HCT116 (cell line): ENCODE results near the gene C1orf56. TPM values are rescaled to one million over a fixed set of nuclear protein-coding genes. Genes with fewer than 3 reads are reported as not detected.

Experiments used
- ATAC-seq: fragments of 200-7000 bp; cut with Tn5 transposase; 2 replicates; pipeline ENCODE4 v1.9.1; 2020; ENCODE audit warnings: mild to moderate bottlenecking, moderate library complexity
- BruUV-seq: library from RNA; stranded (reverse); fragments of 400-500 nt; replicated peaks from 2 replicates; lab custom pipeline; 2021; lab: Mats Ljungman, UMichigan
- CTCF ChIA-PET: fragments of 300-600 bp; sonication (Branson Sonifier 250); formaldehyde crosslinking; loops from one replicate; lab custom pipeline; 2021; ENCODE audit warnings: antibody characterized with exemption; lab: Charles Lee
- POLR2A ChIA-PET: fragments of 300-600, 350-600 bp; sonication (Branson Sonifier 250); formaldehyde crosslinking; loops from one replicate; lab custom pipeline; 2021; ENCODE audit warnings: antibody characterized with exemption; lab: Charles Lee
- RAD21 ChIA-PET, 2 experiments: fragments of 300-600 bp; sonication (Branson Sonifier 250); formaldehyde crosslinking; loops; one replicate each; lab custom pipeline; 2023; ENCODE audit warnings: low total read pairs in 2 of 2; ENCODE audit not compliant: uncharacterized antibody in 2 of 2, unreplicated experiment in 2 of 2, low non-redundant PET in 1 of 2; lab: Charles Lee
- DNase-seq: peaks from one replicate; pipeline ENCODE4 v3.0.0-alpha.2; 2010; ENCODE audit warnings: low read depth, low spot score
- H2AFZ ChIP-seq: fragments of 200-600 bp; shearing (Covaris generic), sonication (generic); 2 replicates; pipeline ENCODE4 v1.6.1; 2017; ENCODE audit warnings: low read depth, mixed run types, mixed read lengths, antibody characterized with exemption, low read length; ENCODE audit not compliant: poor library complexity, severe bottlenecking
- H3K27ac ChIP-seq: 2 replicates; pipeline ENCODE4 v1.5.1; 2012; ENCODE audit warnings: low read depth, low read length
- H3K27me3 ChIP-seq: fragments of 200-600 bp; sonication (generic); 2 replicates; pipeline ENCODE4 v1.6.1; 2016; ENCODE audit warnings: mixed run types, low read length, mixed read lengths; ENCODE audit not compliant: insufficient read depth
- H3K36me3 ChIP-seq, 2 experiments: fragments of 200-500 bp in 1 of 2; fragments of 200-600 bp in 1 of 2; sonication (Bioruptor generic) in 1 of 2; sonication (generic) in 1 of 2; 2 replicates each; pipeline versions ENCODE4 v1.5.1 to v1.6.1; 2014 to 2016; ENCODE audit warnings: low read length in 2 of 2, inconsistent platforms in 1 of 2, mixed read lengths in 1 of 2, mixed run types in 1 of 2; ENCODE audit not compliant: insufficient read depth in 2 of 2, control insufficient read depth in 1 of 2
- H3K4me1 ChIP-seq, 2 experiments: fragments of 200-600 bp in 1 of 2; sonication (generic) in 1 of 2; 2 replicates each; pipeline versions ENCODE4 v1.5.1 to v1.6.1; 2012 to 2017; ENCODE audit warnings: low read length in 2 of 2, inconsistent platforms in 1 of 2, mild to moderate bottlenecking in 1 of 2, mixed read lengths in 1 of 2, mixed run types in 1 of 2, moderate library complexity in 1 of 2; ENCODE audit not compliant: insufficient read depth in 2 of 2, control insufficient read depth in 1 of 2
- H3K4me2 ChIP-seq: fragments of 200-600 bp; sonication (generic); 2 replicates; pipeline ENCODE4 v1.6.1; 2017; ENCODE audit warnings: mixed run types, low read length, mixed read lengths
- H3K4me3 ChIP-seq, 2 experiments: fragments of 200-600 bp in 1 of 2; sonication (generic) in 1 of 2; replicated peaks in 1 of 2; 2 replicates each; pipeline ENCODE4 v1.5.1; 2011 to 2016; ENCODE audit warnings: low read length in 2 of 2, control low read depth in 1 of 2, low read depth in 1 of 2, mild to moderate bottlenecking in 1 of 2, mixed read lengths in 1 of 2, mixed run types in 1 of 2
- H3K79me2 ChIP-seq: fragments of 200-600 bp; sonication (generic); 2 replicates; pipeline ENCODE4 v1.6.1; 2017; ENCODE audit warnings: mild to moderate bottlenecking, mixed run types, low read length, moderate library complexity, mixed read lengths; ENCODE audit not compliant: insufficient read depth
- H3K9ac ChIP-seq: fragments of 200-600 bp; sonication (generic); 2 replicates; pipeline ENCODE4 v1.6.1; 2016; ENCODE audit warnings: low read length, mixed read lengths
- H3K9me2 ChIP-seq: fragments of 200-600 bp; sonication (generic), shearing (Covaris generic); 2 replicates; pipeline ENCODE4 v1.6.1; 2017; ENCODE audit warnings: mixed run types, mild to moderate bottlenecking, moderate library complexity; ENCODE audit not compliant: insufficient read depth
- H3K9me3 ChIP-seq, 2 experiments: fragments of 200-500 bp in 1 of 2; fragments of 200-600 bp in 1 of 2; sonication (Bioruptor generic) in 1 of 2; sonication (generic) in 1 of 2; 2 replicates each; pipeline ENCODE4 v1.6.1; 2014 to 2017; ENCODE audit warnings: low read length in 2 of 2, mixed read lengths in 2 of 2, inconsistent platforms in 1 of 2, low read depth in 1 of 2, mild to moderate bottlenecking in 1 of 2, mixed run types in 1 of 2, moderate library complexity in 1 of 2; ENCODE audit not compliant: control insufficient read depth in 1 of 2, insufficient read depth in 1 of 2
- H4K20me1 ChIP-seq: fragments of 200-600 bp; sonication (generic), shearing (Covaris generic); 2 replicates; pipeline ENCODE4 v1.6.1; 2017; ENCODE audit warnings: mixed run types, mild to moderate bottlenecking, moderate library complexity; ENCODE audit not compliant: insufficient read depth
- CEBPB ChIP-seq: IDR thresholded peaks from 2 replicates; pipeline ENCODE4 v1.6.1; 2012; ENCODE audit warnings: low read depth
- CTCF ChIP-seq, 3 experiments: fragments of 200-600 bp in 1 of 3; sonication (generic) in 1 of 3; IDR thresholded peaks in 2 of 3; conservative IDR thresholded peaks in 1 of 3; 2 replicates each; pipeline ENCODE4 v1.5.1; 2012 to 2017; ENCODE audit warnings: low read depth in 2 of 3, low read length in 2 of 3, antibody characterized with exemption in 1 of 3, borderline replicate concordance in 1 of 3, control low read depth in 1 of 3, mild to moderate bottlenecking in 1 of 3, mixed read lengths in 1 of 3, mixed run types in 1 of 3, moderate library complexity in 1 of 3; ENCODE audit not compliant: insufficient read depth in 1 of 3
- ELF1 ChIP-seq: IDR thresholded peaks from 2 replicates; pipeline ENCODE4 v1.6.1; 2012; ENCODE audit warnings: low read depth, borderline replicate concordance
- EZH2 ChIP-seq: fragments of 200-600 bp; sonication (generic); IDR thresholded peaks from 2 replicates; pipeline ENCODE4 v1.6.1; 2017; ENCODE audit warnings: antibody characterized with exemption, mixed run types
- EZH2phosphoT487 ChIP-seq: fragments of 200-600 bp; IDR thresholded peaks from 2 replicates; pipeline ENCODE4 v1.6.1; 2018; ENCODE audit warnings: antibody characterized with exemption, borderline replicate concordance
- FOSL1 ChIP-seq: IDR thresholded peaks from 2 replicates; pipeline ENCODE4 v1.6.1; 2012; ENCODE audit warnings: low read depth
- POLR2A ChIP-seq: IDR thresholded peaks from 2 replicates; pipeline ENCODE4 v1.7.0; 2011; ENCODE audit warnings: borderline replicate concordance; ENCODE audit not compliant: insufficient read depth, insufficient read length; ENCODE audit errors: extremely low read depth
- POLR2AphosphoS5 ChIP-seq: IDR thresholded peaks from 2 replicates; pipeline ENCODE4 v1.6.1; 2011; ENCODE audit warnings: mild to moderate bottlenecking, low read depth, low read length, moderate library complexity
- SIN3A ChIP-seq: IDR thresholded peaks from 2 replicates; pipeline ENCODE4 v1.6.1; 2012; ENCODE audit warnings: low read depth
- SRF ChIP-seq: IDR thresholded peaks from 2 replicates; pipeline ENCODE4 v1.6.1; 2012; ENCODE audit warnings: low read depth
- TCF7L2 ChIP-seq: IDR thresholded peaks from 2 replicates; pipeline ENCODE4 v1.7.0; 2011; ENCODE audit warnings: borderline replicate concordance, inconsistent platforms; ENCODE audit not compliant: insufficient read depth, insufficient read length; ENCODE audit errors: extremely low read depth
- YY1 ChIP-seq: IDR thresholded peaks from 2 replicates; pipeline ENCODE4 v1.6.1; 2011; ENCODE audit warnings: low read length, low read depth, moderate library complexity, mild to moderate bottlenecking; ENCODE audit not compliant: insufficient replicate concordance; ENCODE audit errors: extremely low read depth
- ZFX ChIP-seq: fragments of 450-650 bp; IDR thresholded peaks from 2 replicates; pipeline ENCODE4 v1.6.1; 2017
- ZNF274 ChIP-seq: fragments of 200-500 bp; sonication (Bioruptor generic); IDR thresholded peaks from 2 replicates; pipeline ENCODE4 v1.6.1; 2014; ENCODE audit warnings: mild to moderate bottlenecking, low read depth, low read length, inconsistent platforms
- intact Hi-C: fragments of 100-400 bp; cut with micrococcal nuclease; formaldehyde crosslinking; loops from 2 replicates; pipeline ENCODE4 v1.10.0; 2022
- total RNA-seq: library from RNA; stranded (reverse); gene quantifications from one replicate; pipeline ENCODE4 v1.2.1, GENCODE V29; 2021; ENCODE audit not compliant: unreplicated experiment
- TF ChIP-seq, protein P1 (sequence below): IDR thresholded peaks from 2 replicates; pipeline ENCODE4 v1.6.1; 2012

The C1orf56 gene
- total RNA-seq, 1 experiment from 2014 or later: not detected

GRCh38 chr1:151011154-151011850, 36.2 kb upstream of the C1orf56 start:
- BruUV-seq: no TSS peak
- DNase-seq: no peak

More at GRCh38 chr1:151011154-151011850, 36.2 kb upstream of the C1orf56 start:
- H3K4me1 ChIP-seq: peaks cover 10 to 30% of the 10 kb centered on the region in 2 experiments; a peak in 3 of 4 replicates
- ChIA-PET POLR2A (no interaction called here), CTCF (interaction anchor here (0.6 kb wide), 1 partner anchor 167 kb away, joined by 3 read pairs; no protein-coding TSS in a partner anchor), RAD21 (no interaction called here)
- no peak for ATAC-seq
- H3K27me3 ChIP-seq: no peaks in the 10 kb centered on the region
- no peaks in the 10 kb centered on the region for H4K20me1 ChIP-seq
- peaks cover 16% of the 10 kb centered on the region for H3K79me2 ChIP-seq
- intact Hi-C loops: no loop called here
- H3K9ac ChIP-seq: no peak overlapping the region
- H3K4me3 ChIP-seq: no peak overlapping the region
- H3K4me2 ChIP-seq: no peak overlapping the region
- H3K36me3 ChIP-seq: no peaks in the 10 kb centered on the region
- no peaks in the 10 kb centered on the region for H3K9me3 ChIP-seq
- no peak for TF ChIP-seq CTCF (IDR thresholded peaks at IDR 0.05 in 2 of 3, conservative IDR thresholded peaks at IDR 0.05 in 1 of 3; ENCODE audit: borderline replicate concordance in 1 of 3, insufficient read depth in 1 of 3, low read depth in 2 of 3, low read length in 2 of 3)
- no peak for TF ChIP-seq EZH2phosphoT487
- no peak for TF ChIP-seq ZFX
- TF ChIP-seq SIN3A: no peak
- TF ChIP-seq, protein P1, sequence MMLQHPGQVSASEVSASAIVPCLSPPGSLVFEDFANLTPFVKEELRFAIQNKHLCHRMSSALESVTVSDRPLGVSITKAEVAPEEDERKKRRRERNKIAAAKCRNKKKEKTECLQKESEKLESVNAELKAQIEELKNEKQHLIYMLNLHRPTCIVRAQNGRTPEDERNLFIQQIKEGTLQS: no peak
- TF ChIP-seq ZNF274: no peak
- TF ChIP-seq ELF1: no peak
- TF ChIP-seq FOSL1: no peak
- TF ChIP-seq TCF7L2: no peak
- TF ChIP-seq CEBPB: no peak
- no peak for TF ChIP-seq EZH2
- no peak for TF ChIP-seq POLR2AphosphoS5
- TF ChIP-seq POLR2A: no peak
- TF ChIP-seq YY1: no peak
- TF ChIP-seq SRF: no peak
- no peaks in the 10 kb centered on the region for H3K9me2 ChIP-seq
- H2AFZ ChIP-seq: no peak overlapping the region
- H3K27ac ChIP-seq: no peak overlapping the region
